HEK293T (cell line): ENCODE data around the gene EXOC3L2.

Source experiments
- ARNT ChIP-seq: fragments of 450-650 bp; IDR thresholded peaks from 2 replicates; pipeline ENCODE4 v1.6.1; 2017; ENCODE audit warnings: mild to moderate bottlenecking
- BHLHE40 ChIP-seq: fragments of 450-650 bp; IDR thresholded peaks from 2 replicates; pipeline ENCODE4 v1.6.1; 2016; ENCODE audit warnings: mild to moderate bottlenecking, moderate library complexity, borderline replicate concordance
- CTBP1 ChIP-seq: fragments of 450-650 bp; IDR thresholded peaks from 2 replicates; pipeline ENCODE4 v1.6.1; 2016; ENCODE audit warnings: borderline replicate concordance
- ELF4 ChIP-seq: fragments of 450-650 bp; IDR thresholded peaks from 2 replicates; pipeline ENCODE4 v1.6.1; 2017; ENCODE audit warnings: antibody characterized with exemption
- FOXA1 ChIP-seq: fragments of 450-650 bp; IDR thresholded peaks from 2 replicates; pipeline ENCODE4 v1.6.1; 2016; ENCODE audit warnings: mild to moderate bottlenecking
- HDGF ChIP-seq: fragments of 450-650 bp; IDR thresholded peaks from 2 replicates; pipeline ENCODE4 v1.6.1; 2017; ENCODE audit warnings: antibody characterized with exemption, borderline replicate concordance
- SP1 ChIP-seq: fragments of 450-650 bp; IDR thresholded peaks from 2 replicates; pipeline ENCODE4 v1.6.1; 2017
- SUZ12 ChIP-seq: fragments of 450-650 bp; IDR thresholded peaks from 2 replicates; pipeline ENCODE4 v1.6.1; 2016; ENCODE audit warnings: mild to moderate bottlenecking
- TARDBP ChIP-seq: fragments of 450-650 bp; IDR thresholded peaks from 2 replicates; pipeline ENCODE4 v1.6.1; 2016
- ZNF384 ChIP-seq: fragments of 450-650 bp; IDR thresholded peaks from 2 replicates; pipeline ENCODE4 v1.6.1; 2016
- TF ChIP-seq, protein P1 (sequence below): fragments of 450-650 bp; IDR thresholded peaks from 2 replicates; pipeline ENCODE4 v1.6.1; 2016

DNA sequence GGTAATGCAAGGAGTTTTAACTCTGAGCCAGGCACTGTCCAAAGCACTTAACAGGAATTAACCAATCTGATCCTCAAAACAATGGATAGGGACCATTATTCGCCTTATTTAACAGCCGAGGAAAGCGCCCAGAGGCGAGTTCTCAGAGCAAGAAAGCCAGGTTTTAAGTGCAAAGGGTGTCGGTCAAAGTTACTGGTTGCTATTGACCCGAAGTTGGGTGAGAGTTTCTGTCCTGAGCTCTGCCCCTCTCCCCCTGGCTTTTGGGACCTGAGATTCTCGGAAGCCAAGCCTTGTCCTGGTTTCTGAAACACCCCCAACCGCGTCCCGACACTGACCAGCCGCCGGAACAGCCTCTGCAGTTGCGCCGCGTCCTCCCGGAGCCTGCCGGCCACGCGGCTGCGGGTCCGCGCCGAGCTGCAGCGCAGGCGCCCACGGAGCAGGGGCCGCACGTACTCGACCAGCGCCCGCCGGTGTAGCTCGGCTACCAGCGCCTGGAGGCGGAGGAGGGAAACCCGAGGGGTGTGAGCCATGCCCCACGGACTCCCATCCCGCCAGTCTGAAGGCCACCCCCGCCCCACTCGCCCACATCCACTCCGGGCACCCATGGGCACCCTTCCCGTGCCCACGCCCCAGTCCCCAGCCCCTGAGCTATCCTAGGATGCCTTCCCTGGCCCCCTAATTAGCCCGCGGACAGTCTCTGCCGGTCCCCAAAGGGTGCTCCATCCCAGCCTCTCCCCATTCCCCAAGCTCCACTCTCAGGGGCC is 27.8 kb downstream of the EXOC3L2 start:
- TF ChIP-seq TARDBP (no peak), FOXA1 (no peak), SP1 (no peak), ARNT (no peak), BHLHE40 (no peak), HDGF (no peak), SUZ12 (no peak), CTBP1 (no peak), ZNF384 (no peak), ELF4 (no peak)
- TF ChIP-seq, protein P1, sequence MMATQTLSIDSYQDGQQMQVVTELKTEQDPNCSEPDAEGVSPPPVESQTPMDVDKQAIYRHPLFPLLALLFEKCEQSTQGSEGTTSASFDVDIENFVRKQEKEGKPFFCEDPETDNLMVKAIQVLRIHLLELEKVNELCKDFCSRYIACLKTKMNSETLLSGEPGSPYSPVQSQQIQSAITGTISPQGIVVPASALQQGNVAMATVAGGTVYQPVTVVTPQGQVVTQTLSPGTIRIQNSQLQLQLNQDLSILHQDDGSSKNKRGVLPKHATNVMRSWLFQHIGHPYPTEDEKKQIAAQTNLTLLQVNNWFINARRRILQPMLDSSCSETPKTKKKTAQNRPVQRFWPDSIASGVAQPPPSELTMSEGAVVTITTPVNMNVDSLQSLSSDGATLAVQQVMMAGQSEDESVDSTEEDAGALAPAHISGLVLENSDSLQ = no peak
